Peyer's patch (tissue), 4 donors: ENCODE measurements around the gene MAST1.
"Not testable (repeated sequence)": the region's sequence is repeated elsewhere in the genome, so short reads cannot be mapped to it uniquely, and the experiment has no call there.

Source experiments
- POLR2A ChIP-seq, 2 donors: fragments of 450-650 bp; IDR thresholded peaks; one replicate each; pipeline ENCODE4 v1.5.1; 2017; ENCODE audit warnings: antibody characterized with exemption in 2 of 2, mild to moderate bottlenecking in 2 of 2, moderate library complexity in 2 of 2
- TF ChIP-seq, protein P1 (sequence below), 6 experiments: fragments of 450-650 bp in 4 of 6; fragments of 200-600 bp in 2 of 6; sonication (generic) in 1 of 6; IDR thresholded peaks; one replicate each; pipeline ENCODE4 v1.5.1; 2017 to 2019; ENCODE audit warnings: antibody characterized with exemption in 6 of 6, mild to moderate bottlenecking in 3 of 6, moderate library complexity in 1 of 6

DNA sequence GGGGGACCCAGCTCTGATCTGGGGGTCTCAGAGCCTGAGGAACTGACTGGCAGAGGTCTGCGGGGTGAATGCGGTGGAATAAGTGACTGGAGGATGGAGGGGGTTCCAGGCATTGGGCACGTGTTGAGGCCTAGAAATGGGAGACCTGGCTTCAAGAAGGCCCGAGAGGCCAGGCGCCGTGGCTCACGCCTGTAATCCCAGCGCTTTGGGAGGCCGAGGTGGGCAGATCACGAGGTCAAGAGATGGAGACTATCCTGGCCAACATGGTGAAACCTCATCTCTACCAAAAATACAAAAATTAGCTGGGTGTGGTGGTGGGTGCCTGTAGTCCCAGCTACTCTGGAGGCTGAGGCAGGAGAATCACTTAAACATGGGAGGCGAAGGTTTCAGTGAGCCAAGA lies 20.5 kb upstream of the MAST1 start:
- TF ChIP-seq, protein P1, sequence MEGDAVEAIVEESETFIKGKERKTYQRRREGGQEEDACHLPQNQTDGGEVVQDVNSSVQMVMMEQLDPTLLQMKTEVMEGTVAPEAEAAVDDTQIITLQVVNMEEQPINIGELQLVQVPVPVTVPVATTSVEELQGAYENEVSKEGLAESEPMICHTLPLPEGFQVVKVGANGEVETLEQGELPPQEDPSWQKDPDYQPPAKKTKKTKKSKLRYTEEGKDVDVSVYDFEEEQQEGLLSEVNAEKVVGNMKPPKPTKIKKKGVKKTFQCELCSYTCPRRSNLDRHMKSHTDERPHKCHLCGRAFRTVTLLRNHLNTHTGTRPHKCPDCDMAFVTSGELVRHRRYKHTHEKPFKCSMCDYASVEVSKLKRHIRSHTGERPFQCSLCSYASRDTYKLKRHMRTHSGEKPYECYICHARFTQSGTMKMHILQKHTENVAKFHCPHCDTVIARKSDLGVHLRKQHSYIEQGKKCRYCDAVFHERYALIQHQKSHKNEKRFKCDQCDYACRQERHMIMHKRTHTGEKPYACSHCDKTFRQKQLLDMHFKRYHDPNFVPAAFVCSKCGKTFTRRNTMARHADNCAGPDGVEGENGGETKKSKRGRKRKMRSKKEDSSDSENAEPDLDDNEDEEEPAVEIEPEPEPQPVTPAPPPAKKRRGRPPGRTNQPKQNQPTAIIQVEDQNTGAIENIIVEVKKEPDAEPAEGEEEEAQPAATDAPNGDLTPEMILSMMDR (IDR thresholded peaks at IDR 0.05), result not testable (repeated sequence)
- TF ChIP-seq POLR2A (IDR thresholded peaks at IDR 0.05), result not testable (repeated sequence)
